GM12878 (cell line): ENCODE measurements around the gene PTGES2.

ENCODE experiments used
- EZH2 ChIP-seq: IDR thresholded peaks from 2 replicates; pipeline ENCODE4 v1.6.1; 2012; ENCODE audit warnings: low read depth, mild to moderate bottlenecking, control low read depth, inconsistent platforms, low read length, borderline replicate concordance; ENCODE audit not compliant: control insufficient read depth
- KDM1A ChIP-seq: fragments of 200-600 bp; sonication (generic); IDR thresholded peaks from 2 replicates; pipeline ENCODE4 v1.6.1; 2016; ENCODE audit warnings: borderline replicate concordance
- MXI1 ChIP-seq: fragments of 150-350 bp; IDR thresholded peaks from 2 replicates; pipeline ENCODE4 v1.6.1; 2011; ENCODE audit warnings: low read depth, mild to moderate bottlenecking, inconsistent platforms, low read length, improper control_type of control experiment
- NFIC ChIP-seq: IDR thresholded peaks from 2 replicates; pipeline ENCODE4 v1.6.1; 2012; ENCODE audit warnings: low read depth, mild to moderate bottlenecking, inconsistent platforms, low read length, moderate library complexity
- NFYA ChIP-seq: IDR thresholded peaks from 2 replicates; pipeline ENCODE4 v1.6.1; 2011; ENCODE audit warnings: low read depth, mild to moderate bottlenecking, low read length, improper control_type of control experiment, borderline replicate concordance
- RAD21 ChIP-seq: IDR thresholded peaks from 2 replicates; pipeline ENCODE4 v1.6.1; 2011; ENCODE audit warnings: mild to moderate bottlenecking, low read depth, low read length, moderate library complexity; ENCODE audit not compliant: insufficient read depth
- SPI1 ChIP-seq: IDR thresholded peaks from 2 replicates; pipeline ENCODE4 v1.6.1; 2011; ENCODE audit warnings: low read depth, mild to moderate bottlenecking, low read length, moderate library complexity, borderline replicate concordance; ENCODE audit not compliant: insufficient read depth
- TF ChIP-seq, protein P1 (sequence below), 3 experiments: IDR thresholded peaks in 2 of 3; conservative IDR thresholded peaks in 1 of 3; 2 replicates each; pipeline ENCODE4 v1.5.1; 2011; ENCODE audit warnings: low read depth in 3 of 3, low read length in 3 of 3, mild to moderate bottlenecking in 3 of 3, control low read depth in 2 of 3, moderate library complexity in 2 of 3, inconsistent platforms in 1 of 3, mixed read lengths in 1 of 3; ENCODE audit not compliant: control insufficient read depth in 2 of 3, insufficient read depth in 1 of 3; ENCODE audit errors: extremely low read depth in 1 of 3
- TF ChIP-seq, protein P2 (sequence below): IDR thresholded peaks from 2 replicates; pipeline ENCODE4 v1.6.1; 2012; ENCODE audit warnings: low read length, inconsistent platforms

DNA sequence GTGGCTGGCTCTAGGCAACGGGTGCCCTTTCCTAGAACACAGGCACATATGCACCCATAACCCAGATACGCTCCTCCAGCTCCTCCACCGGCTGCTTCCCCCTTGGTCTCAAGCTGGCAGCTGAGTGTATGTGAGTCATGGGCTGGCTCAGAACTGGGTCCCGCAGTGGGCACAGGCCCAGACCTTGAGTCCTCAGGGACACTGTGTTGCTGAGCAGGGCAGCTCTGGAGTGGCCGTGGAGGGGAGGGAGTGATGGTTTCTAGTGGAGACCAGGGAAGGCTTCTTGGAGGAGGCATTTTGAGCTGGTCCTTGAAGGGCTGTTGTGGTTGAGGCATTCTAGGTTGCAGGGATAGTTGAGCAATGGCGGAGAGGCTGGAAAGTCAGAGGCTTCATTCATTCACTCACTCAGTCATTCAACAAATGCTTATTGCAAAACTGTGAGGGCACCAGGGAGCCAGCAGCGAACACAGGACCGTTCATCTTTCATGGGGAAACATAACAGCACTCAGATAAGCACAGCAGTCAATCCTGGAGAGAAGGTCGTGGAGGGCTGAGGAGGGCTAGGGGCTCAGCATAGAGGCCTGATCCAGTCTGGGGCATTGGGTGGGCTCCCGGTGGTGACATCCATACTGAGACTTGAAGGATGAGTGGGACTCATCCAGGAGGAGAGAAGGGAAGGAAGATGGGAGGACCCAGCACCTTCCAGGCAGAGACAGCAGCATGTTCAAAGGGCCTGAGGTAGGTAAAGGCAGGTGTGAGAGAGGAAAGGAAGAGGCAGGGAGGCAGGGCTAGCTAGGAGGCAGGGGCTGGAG is 34.9 kb upstream of the PTGES2 start:
- TF ChIP-seq RAD21: no peak
- no peak for TF ChIP-seq SPI1
- TF ChIP-seq NFYA: no peak
- TF ChIP-seq, protein P1, sequence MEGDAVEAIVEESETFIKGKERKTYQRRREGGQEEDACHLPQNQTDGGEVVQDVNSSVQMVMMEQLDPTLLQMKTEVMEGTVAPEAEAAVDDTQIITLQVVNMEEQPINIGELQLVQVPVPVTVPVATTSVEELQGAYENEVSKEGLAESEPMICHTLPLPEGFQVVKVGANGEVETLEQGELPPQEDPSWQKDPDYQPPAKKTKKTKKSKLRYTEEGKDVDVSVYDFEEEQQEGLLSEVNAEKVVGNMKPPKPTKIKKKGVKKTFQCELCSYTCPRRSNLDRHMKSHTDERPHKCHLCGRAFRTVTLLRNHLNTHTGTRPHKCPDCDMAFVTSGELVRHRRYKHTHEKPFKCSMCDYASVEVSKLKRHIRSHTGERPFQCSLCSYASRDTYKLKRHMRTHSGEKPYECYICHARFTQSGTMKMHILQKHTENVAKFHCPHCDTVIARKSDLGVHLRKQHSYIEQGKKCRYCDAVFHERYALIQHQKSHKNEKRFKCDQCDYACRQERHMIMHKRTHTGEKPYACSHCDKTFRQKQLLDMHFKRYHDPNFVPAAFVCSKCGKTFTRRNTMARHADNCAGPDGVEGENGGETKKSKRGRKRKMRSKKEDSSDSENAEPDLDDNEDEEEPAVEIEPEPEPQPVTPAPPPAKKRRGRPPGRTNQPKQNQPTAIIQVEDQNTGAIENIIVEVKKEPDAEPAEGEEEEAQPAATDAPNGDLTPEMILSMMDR (IDR thresholded peaks at IDR 0.05 in 2 of 3, conservative IDR thresholded peaks at IDR 0.05 in 1 of 3; ENCODE audit: control insufficient read depth in 2 of 3, extremely low read depth in 1 of 3, insufficient read depth in 1 of 3, low read depth in 3 of 3, low read length in 3 of 3): no peak
- no peak for TF ChIP-seq MXI1
- TF ChIP-seq EZH2: no peak
- TF ChIP-seq, protein P2, sequence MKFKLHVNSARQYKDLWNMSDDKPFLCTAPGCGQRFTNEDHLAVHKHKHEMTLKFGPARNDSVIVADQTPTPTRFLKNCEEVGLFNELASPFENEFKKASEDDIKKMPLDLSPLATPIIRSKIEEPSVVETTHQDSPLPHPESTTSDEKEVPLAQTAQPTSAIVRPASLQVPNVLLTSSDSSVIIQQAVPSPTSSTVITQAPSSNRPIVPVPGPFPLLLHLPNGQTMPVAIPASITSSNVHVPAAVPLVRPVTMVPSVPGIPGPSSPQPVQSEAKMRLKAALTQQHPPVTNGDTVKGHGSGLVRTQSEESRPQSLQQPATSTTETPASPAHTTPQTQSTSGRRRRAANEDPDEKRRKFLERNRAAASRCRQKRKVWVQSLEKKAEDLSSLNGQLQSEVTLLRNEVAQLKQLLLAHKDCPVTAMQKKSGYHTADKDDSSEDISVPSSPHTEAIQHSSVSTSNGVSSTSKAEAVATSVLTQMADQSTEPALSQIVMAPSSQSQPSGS: no peak
- TF ChIP-seq NFIC: no peak
- TF ChIP-seq KDM1A: no peak
